GM12865 (cell line): Measurements from ENCODE around the gene TKTL1.
"Not testable (repeated sequence)": the region's sequence is repeated elsewhere in the genome, so short reads cannot be mapped to it uniquely, and the experiment has no call there.

ENCODE experiments used
- DNase-seq: peaks from one replicate; pipeline ENCODE4 v3.0.0; 2010; ENCODE audit warnings: low read depth
- H3K4me3 ChIP-seq: 2 replicates; pipeline ENCODE4 v1.5.1; 2011; ENCODE audit warnings: mild to moderate bottlenecking, low read depth, low read length, control low read depth
- CTCF ChIP-seq: IDR thresholded peaks from 2 replicates; pipeline ENCODE4 v1.5.1; 2011; ENCODE audit warnings: low read length, control low read depth, low read depth, inconsistent platforms; ENCODE audit not compliant: insufficient read depth; ENCODE audit errors: missing control alignments

The TKTL1 gene

GRCh38 chrX:154327038-154327820, 31.6 kb downstream of the TKTL1 start:
- no peak for DNase-seq
- no peak overlapping the region for H3K4me3 ChIP-seq
- no peak for TF ChIP-seq CTCF

GRCh38 chrX:154328646-154329045, 33.1 kb downstream of the TKTL1 start:
- DNase-seq: no peak
- no peak overlapping the region for H3K4me3 ChIP-seq
- TF ChIP-seq CTCF: no peak

GRCh38 chrX:154329294-154329693, 33.7 kb downstream of the TKTL1 start:
- no peak for TF ChIP-seq CTCF
- DNase-seq: no peak
- no peak overlapping the region for H3K4me3 ChIP-seq

- no peak for TF ChIP-seq CTCF
- DNase-seq: no peak
- no peak overlapping the region for H3K4me3 ChIP-seq
Observed at GRCh38 chrX:154332561-154332960, 37.0 kb downstream of the TKTL1 start.

GRCh38 chrX:154333116-154333515, 37.5 kb downstream of the TKTL1 start:
- TF ChIP-seq CTCF: no peak
- H3K4me3 ChIP-seq: no peak overlapping the region
- DNase-seq: no peak

- no peak for TF ChIP-seq CTCF
- no peak overlapping the region for H3K4me3 ChIP-seq
- DNase-seq: peak; percentile 69
Observed at GRCh38 chrX:154333837-154334271, 38.3 kb downstream of the TKTL1 start.

- no peak for TF ChIP-seq CTCF
- no peak for DNase-seq
- no peak overlapping the region for H3K4me3 ChIP-seq
Observed at GRCh38 chrX:154334496-154334895, 38.9 kb downstream of the TKTL1 start.

GRCh38 chrX:154341399-154342298, 46.1 kb downstream of the TKTL1 start:
- not testable (repeated sequence) for DNase-seq, H3K4me3 ChIP-seq

- DNase-seq: not testable (repeated sequence)
Observed at GRCh38 chrX:154343063-154343462, 47.5 kb downstream of the TKTL1 start.

More at GRCh38 chrX:154343063-154343462, 47.5 kb downstream of the TKTL1 start:
- not testable (repeated sequence) for H3K4me3 ChIP-seq
